Measurements from ENCODE around the gene SHPK. TPM values are rescaled to one million over a fixed set of nuclear protein-coding genes. Genes with fewer than 3 reads are reported as not detected.

The SHPK gene
- total and polyA plus RNA-seq, 4 experiments from 2014 or later, result 5.8 to 11.6 (median 8.3) TPM

- H3K9me3 Mint-ChIP-seq, result peaks cover 0 to 2% (median 0%) of the 10 kb centered on the region in 8 donors
- DNase-seq, result no peak
- Histone ChIP-seq H3K27me3 (ENCODE audit: insufficient read depth, low read length) (no peaks in the 10 kb centered on the region), H3K4me3 (ENCODE audit: low read length in 2 of 2) (no peak overlapping the region), H3K4me1 (ENCODE audit: insufficient read depth, low read length) (no peaks in the 10 kb centered on the region), H3K27ac (ENCODE audit: low read depth, low read length) (no peak overlapping the region), H3K36me3 (ENCODE audit: insufficient read depth, low read length) (peaks cover 13% of the 10 kb centered on the region), H3K9me3 (ENCODE audit: control insufficient read depth in 1 of 2, low read length in 2 of 2) (no peaks in the 10 kb centered on the region)
- POLR2A ChIA-PET (ENCODE audit: partially characterized antibody), result interaction anchor here (1.4 kb wide), 1 partner anchor 8 kb away, joined by 6 read pairs; the partner anchor contains the start of genes CTNS and SHPK
- CTCF ChIA-PET (ENCODE audit: partially characterized antibody), result interaction anchor here (2.1 kb wide), 1 partner anchor 9 kb away, joined by 9 read pairs; the partner anchor contains the start of genes CTNS and SHPK
- no peak overlapping the region for H3K27ac Mint-ChIP-seq
- no peak overlapping the region for H3K4me3 Mint-ChIP-seq
- H3K27me3 Mint-ChIP-seq, result no peaks in the 10 kb centered on the region
- H3K36me3 Mint-ChIP-seq, result peaks cover 38 to 41% of the 10 kb centered on the region in 2 donors
- intact Hi-C loops (cut with micrococcal nuclease), result no loop called here
- H3K4me1 Mint-ChIP-seq, result peaks cover 0 to 7% (median 4%) of the 10 kb centered on the region in 4 donors
Observed at GRCh38 chr17:3627769-3628167, 8.3 kb downstream of the SHPK start.

DNA sequence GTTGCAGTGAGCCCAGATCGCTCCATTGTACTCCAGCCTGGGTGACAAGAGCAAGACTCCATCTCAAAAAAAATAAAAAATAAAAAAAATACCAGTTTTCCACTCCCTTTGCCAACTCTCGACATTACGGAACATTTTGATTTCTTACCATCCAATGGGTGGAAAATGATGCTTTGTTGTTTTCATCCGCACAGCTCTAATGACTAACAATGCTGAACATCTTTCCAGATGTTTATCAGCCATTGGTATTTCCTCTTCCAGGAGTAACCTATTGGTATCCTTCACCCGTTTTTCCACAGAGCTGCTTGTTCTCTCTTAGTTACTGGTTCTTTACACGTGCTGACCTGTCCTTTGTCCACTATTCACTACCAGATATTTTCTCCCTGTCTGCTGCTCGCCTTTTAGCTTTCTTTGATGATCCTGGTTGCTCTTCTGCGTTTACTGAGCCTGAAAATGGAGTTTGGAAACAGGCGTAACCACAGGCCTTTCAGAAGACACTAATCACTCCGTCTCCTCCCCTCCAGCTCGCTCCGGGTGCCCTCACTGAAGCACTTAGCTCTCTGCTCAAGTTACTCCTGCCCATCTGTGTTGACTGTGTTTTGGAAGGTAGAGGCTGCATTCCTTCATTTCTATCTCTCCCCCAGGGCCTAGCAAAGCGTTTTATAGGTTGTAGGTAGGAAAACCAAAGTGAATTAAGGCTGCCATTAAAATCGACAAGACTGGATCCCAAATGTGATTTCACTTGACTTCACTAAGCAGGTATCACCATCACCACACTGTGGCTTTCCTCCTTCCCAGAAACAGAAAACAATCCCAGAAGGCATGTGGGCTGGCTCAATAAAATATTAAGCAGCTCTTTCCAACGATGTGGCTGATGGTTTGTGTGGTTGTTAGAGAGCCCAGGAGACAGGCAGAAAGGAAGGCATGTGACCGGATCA lies 8.9 kb downstream of the SHPK start:
- H3K4me3 ChIP-seq (ENCODE audit: low read length in 2 of 2), result no peak overlapping the region
- Mint-ChIP-seq H3K9me3 (peaks cover 0 to 2% (median 0%) of the 10 kb centered on the region in 8 donors), H3K27me3 (no peaks in the 10 kb centered on the region), H3K4me1 (peaks cover 0 to 3% (median under 1%) of the 10 kb centered on the region in 4 donors), H3K27ac (peak overlapping the region in 2 of 7 donors; percentile 25 to 54), H3K4me3 (no peak overlapping the region), H3K36me3 (peaks cover 38 to 40% of the 10 kb centered on the region in 2 donors)
- H3K36me3 ChIP-seq (ENCODE audit: insufficient read depth, low read length), result peaks cover 13% of the 10 kb centered on the region
- intact Hi-C loops (cut with micrococcal nuclease), result no loop called here
- no peak for DNase-seq
- no peaks in the 10 kb centered on the region for H3K9me3 ChIP-seq (ENCODE audit: control insufficient read depth in 1 of 2, low read length in 2 of 2)
- H3K27ac ChIP-seq (ENCODE audit: low read depth, low read length), result no peak overlapping the region
- CTCF ChIA-PET (ENCODE audit: partially characterized antibody), result interaction anchor here (2.1 kb wide), 1 partner anchor 9 kb away, joined by 9 read pairs; the partner anchor contains the start of genes CTNS and SHPK
- H3K4me1 ChIP-seq (ENCODE audit: insufficient read depth, low read length), result no peaks in the 10 kb centered on the region
- POLR2A ChIA-PET (ENCODE audit: partially characterized antibody), result interaction anchor here (1.4 kb wide), 1 partner anchor 9 kb away, joined by 6 read pairs; the partner anchor contains the start of genes CTNS and SHPK
- H3K27me3 ChIP-seq (ENCODE audit: insufficient read depth, low read length), result no peaks in the 10 kb centered on the region

GRCh38 chr17:3622977-3623594 lies 13.0 kb downstream of the SHPK start:
- no peaks in the 10 kb centered on the region for H3K27me3 Mint-ChIP-seq
- ChIA-PET POLR2A (ENCODE audit: partially characterized antibody) (no interaction called here), CTCF (ENCODE audit: partially characterized antibody) (no interaction called here)
- no peak overlapping the region for H3K4me3 Mint-ChIP-seq
- no peaks in the 10 kb centered on the region for H3K9me3 ChIP-seq (ENCODE audit: control insufficient read depth in 1 of 2, low read length in 2 of 2)
- H3K27me3 ChIP-seq (ENCODE audit: insufficient read depth, low read length), result no peaks in the 10 kb centered on the region
- intact Hi-C loops (cut with micrococcal nuclease), result no loop called here
- DNase-seq, result no peak
- H3K4me1 ChIP-seq (ENCODE audit: insufficient read depth, low read length), result no peaks in the 10 kb centered on the region
- no peak overlapping the region for H3K27ac Mint-ChIP-seq
- H3K9me3 Mint-ChIP-seq, result peaks cover 0 to 2% (median 0%) of the 10 kb centered on the region in 8 donors
- H3K36me3 Mint-ChIP-seq, result peaks cover 46 to 49% of the 10 kb centered on the region in 2 donors
- H3K4me1 Mint-ChIP-seq, result peaks cover 0 to 3% (median under 1%) of the 10 kb centered on the region in 4 donors
- H3K36me3 ChIP-seq (ENCODE audit: insufficient read depth, low read length), result peaks cover 17% of the 10 kb centered on the region
- H3K4me3 ChIP-seq (ENCODE audit: low read length in 2 of 2), result no peak overlapping the region
- no peak overlapping the region for H3K27ac ChIP-seq (ENCODE audit: low read depth, low read length)

GRCh38 chr17:3621146-3621720 lies 14.8 kb downstream of the SHPK start:
- Mint-ChIP-seq H3K27ac (no peak overlapping the region), H3K36me3 (peaks cover 49 to 52% of the 10 kb centered on the region in 2 donors), H3K4me3 (no peak overlapping the region), H3K9me3 (peaks cover 0 to 6% (median 0%) of the 10 kb centered on the region in 8 donors), H3K27me3 (no peaks in the 10 kb centered on the region), H3K4me1 (no peaks in the 10 kb centered on the region)
- intact Hi-C loops (cut with micrococcal nuclease), result no loop called here
- Histone ChIP-seq H3K27ac (ENCODE audit: low read depth, low read length) (no peak overlapping the region), H3K27me3 (ENCODE audit: insufficient read depth, low read length) (no peaks in the 10 kb centered on the region), H3K36me3 (ENCODE audit: insufficient read depth, low read length) (peaks cover 17% of the 10 kb centered on the region), H3K4me1 (ENCODE audit: insufficient read depth, low read length) (no peaks in the 10 kb centered on the region), H3K4me3 (ENCODE audit: low read length in 2 of 2) (no peak overlapping the region), H3K9me3 (ENCODE audit: control insufficient read depth in 1 of 2, low read length in 2 of 2) (no peaks in the 10 kb centered on the region)
- POLR2A ChIA-PET (ENCODE audit: partially characterized antibody), result interaction anchor here (0.7 kb wide), 1 partner anchor 607 kb away, joined by 5 read pairs; no protein-coding TSS in a partner anchor
- CTCF ChIA-PET (ENCODE audit: partially characterized antibody), result no interaction called here
- no peak for DNase-seq

DNA sequence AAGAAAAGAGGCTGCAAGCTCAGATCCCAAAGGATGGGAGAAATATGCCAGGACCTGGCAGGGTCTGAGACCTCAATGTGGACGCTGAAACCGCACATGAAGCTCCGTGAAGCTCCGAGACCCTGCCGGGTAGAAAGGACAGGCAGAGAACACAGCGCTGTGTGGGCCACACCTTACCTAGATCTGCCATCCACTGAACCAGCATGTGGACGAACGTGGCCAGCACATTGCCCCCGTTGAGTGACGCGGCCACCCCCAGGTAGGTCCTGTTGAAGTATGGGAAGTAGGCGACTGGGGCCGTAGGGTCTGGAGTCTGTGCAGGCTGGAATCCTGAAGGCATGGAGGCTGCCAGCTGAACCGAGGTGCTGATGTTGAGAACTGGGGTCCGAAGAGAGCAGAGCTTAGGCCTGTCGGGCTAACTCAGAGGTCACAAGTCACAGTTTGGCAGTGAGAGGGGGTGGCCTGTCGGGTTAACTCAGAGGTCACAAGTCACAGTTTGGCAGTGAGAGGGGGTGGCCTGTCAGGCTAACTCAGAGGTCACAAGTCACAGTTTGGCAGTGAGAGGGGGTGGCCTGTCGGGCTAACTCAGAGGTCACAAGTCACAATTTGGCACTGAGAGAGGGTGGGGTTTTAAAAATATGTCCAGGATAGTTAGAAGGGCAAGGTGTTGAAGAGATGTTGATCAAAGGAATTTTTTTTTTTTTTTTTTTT lies 20.7 kb downstream of the SHPK start:
- H3K4me3 Mint-ChIP-seq, result no peak overlapping the region
- intact Hi-C loops (cut with micrococcal nuclease), result no loop called here
- Histone ChIP-seq H3K4me3 (ENCODE audit: low read length in 2 of 2) (no peak overlapping the region), H3K27me3 (ENCODE audit: insufficient read depth, low read length) (no peaks in the 10 kb centered on the region), H3K27ac (ENCODE audit: low read depth, low read length) (no peak overlapping the region), H3K4me1 (ENCODE audit: insufficient read depth, low read length) (no peaks in the 10 kb centered on the region), H3K36me3 (ENCODE audit: insufficient read depth, low read length) (peaks cover 7% of the 10 kb centered on the region), H3K9me3 (ENCODE audit: control insufficient read depth in 1 of 2, low read length in 2 of 2) (no peaks in the 10 kb centered on the region)
- no peaks in the 10 kb centered on the region for H3K4me1 Mint-ChIP-seq
- ChIA-PET CTCF (ENCODE audit: partially characterized antibody) (no interaction called here), POLR2A (ENCODE audit: partially characterized antibody) (no interaction called here)
- peaks cover 49 to 62% of the 10 kb centered on the region in 2 donors for H3K36me3 Mint-ChIP-seq
- H3K27ac Mint-ChIP-seq, result peak overlapping the region in 1 of 7 donors; percentile 35
- no peak for DNase-seq
- no peaks in the 10 kb centered on the region for H3K27me3 Mint-ChIP-seq
- peaks cover 0 to 6% (median 0%) of the 10 kb centered on the region in 8 donors for H3K9me3 Mint-ChIP-seq

GRCh38 chr17:3613124-3613523 lies 22.9 kb downstream of the SHPK start:
- no peaks in the 10 kb centered on the region for H3K27me3 Mint-ChIP-seq
- H3K27ac ChIP-seq (ENCODE audit: low read depth, low read length), result no peak overlapping the region
- peaks cover 14% of the 10 kb centered on the region for H3K36me3 ChIP-seq (ENCODE audit: insufficient read depth, low read length)
- H3K4me1 ChIP-seq (ENCODE audit: insufficient read depth, low read length), result no peaks in the 10 kb centered on the region
- H3K4me3 Mint-ChIP-seq, result no peak overlapping the region
- POLR2A ChIA-PET (ENCODE audit: partially characterized antibody), result no interaction called here
- intact Hi-C loops (cut with micrococcal nuclease), result no loop called here
- H3K9me3 Mint-ChIP-seq, result peaks cover 0 to 6% (median 0%) of the 10 kb centered on the region in 8 donors
- peaks cover 44 to 66% of the 10 kb centered on the region in 2 donors for H3K36me3 Mint-ChIP-seq
- H3K9me3 ChIP-seq (ENCODE audit: control insufficient read depth in 1 of 2, low read length in 2 of 2), result no peaks in the 10 kb centered on the region
- CTCF ChIA-PET (ENCODE audit: partially characterized antibody), result no interaction called here
- no peaks in the 10 kb centered on the region for H3K4me1 Mint-ChIP-seq
- no peak overlapping the region for H3K27ac Mint-ChIP-seq
- H3K4me3 ChIP-seq (ENCODE audit: low read length in 2 of 2), result no peak overlapping the region
- DNase-seq, result no peak
- H3K27me3 ChIP-seq (ENCODE audit: insufficient read depth, low read length), result no peaks in the 10 kb centered on the region
